ENCODE measurements around the gene OTOA.
"Not testable (repeated sequence)": the region's sequence is repeated elsewhere in the genome, so short reads cannot be mapped to it uniquely, and the experiment has no call there.

The OTOA gene

GRCh38 chr16:21684199-21684598 lies 20.4 kb downstream of the OTOA start:
- Histone ChIP-seq H3K9ac (ENCODE audit: low read length) (no peak overlapping the region), H3K4me3 (ENCODE audit: low read depth, low read length, poor library complexity, severe bottlenecking) (no peak overlapping the region), H3K27ac (ENCODE audit: low read depth, low read length, poor library complexity, severe bottlenecking) (no peak overlapping the region), H3K27me3 (ENCODE audit: insufficient read depth, low read length) (no peaks in the 10 kb centered on the region), H2AFZ (ENCODE audit: low read length) (no peak overlapping the region), H3K9me3 (ENCODE audit: low read length) (no peaks in the 10 kb centered on the region), H3K9me2 (ENCODE audit: low read depth, low read length) (no peaks in the 10 kb centered on the region), H3K4me1 (ENCODE audit: insufficient read depth, low read length, severe bottlenecking) (no peaks in the 10 kb centered on the region), H3K36me3 (ENCODE audit: insufficient read depth, low read length) (no peaks in the 10 kb centered on the region), H3K79me2 (ENCODE audit: insufficient read depth, low read length) (no peaks in the 10 kb centered on the region), H4K20me1 (ENCODE audit: insufficient read depth, low read length) (no peaks in the 10 kb centered on the region), H3K4me2 (ENCODE audit: low read length) (no peak overlapping the region), H3F3A (ENCODE audit: insufficient read depth, low read length) (no peaks in the 10 kb centered on the region)
- TF ChIP-seq CTCF (IDR thresholded peaks at IDR 0.05; ENCODE audit: low read length) (peak; percentile 88), EZH2 (IDR thresholded peaks at IDR 0.05; ENCODE audit: borderline replicate concordance, low read length) (no peak)

- H3K27me3 ChIP-seq (ENCODE audit: insufficient read depth, low read length) = no peaks in the 10 kb centered on the region
- H3K9ac ChIP-seq (ENCODE audit: low read length) = no peak overlapping the region
- no peak overlapping the region for H2AFZ ChIP-seq (ENCODE audit: low read length)
- no peaks in the 10 kb centered on the region for H3F3A ChIP-seq (ENCODE audit: insufficient read depth, low read length)
- H3K4me2 ChIP-seq (ENCODE audit: low read length) = no peak overlapping the region
- H3K4me1 ChIP-seq (ENCODE audit: insufficient read depth, low read length, severe bottlenecking) = no peaks in the 10 kb centered on the region
- H4K20me1 ChIP-seq (ENCODE audit: insufficient read depth, low read length) = no peaks in the 10 kb centered on the region
- no peaks in the 10 kb centered on the region for H3K9me3 ChIP-seq (ENCODE audit: low read length)
- no peak overlapping the region for H3K27ac ChIP-seq (ENCODE audit: low read depth, low read length, poor library complexity, severe bottlenecking)
- H3K9me2 ChIP-seq (ENCODE audit: low read depth, low read length) = no peaks in the 10 kb centered on the region
- H3K4me3 ChIP-seq (ENCODE audit: low read depth, low read length, poor library complexity, severe bottlenecking) = no peak overlapping the region
- H3K79me2 ChIP-seq (ENCODE audit: insufficient read depth, low read length) = no peaks in the 10 kb centered on the region
- no peak for TF ChIP-seq CTCF (IDR thresholded peaks at IDR 0.05; ENCODE audit: low read length)
- H3K36me3 ChIP-seq (ENCODE audit: insufficient read depth, low read length) = no peaks in the 10 kb centered on the region
Observed at GRCh38 chr16:21685034-21685455, 21.3 kb downstream of the OTOA start.

DNA sequence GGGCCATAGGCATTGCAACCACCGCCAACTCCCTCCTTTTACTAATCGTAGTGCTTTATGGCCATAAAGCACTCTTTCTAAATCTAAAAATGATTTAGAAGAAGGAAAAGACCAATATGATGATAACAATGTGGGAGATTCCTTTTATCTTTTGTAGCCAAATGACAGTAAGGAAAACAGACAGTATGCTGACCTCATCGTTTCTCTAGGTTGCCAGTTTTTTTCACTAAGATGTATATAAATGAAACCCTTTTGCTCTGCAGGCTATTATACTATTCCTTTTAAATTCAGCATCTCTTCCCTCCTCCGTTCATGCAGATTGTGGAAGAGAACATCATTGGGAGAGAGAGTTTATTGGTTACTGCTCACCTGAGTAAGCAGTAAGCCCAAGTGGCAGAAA lies 25.3 kb downstream of the OTOA start:
- Histone ChIP-seq H3K4me3 (ENCODE audit: low read depth, low read length, poor library complexity, severe bottlenecking) (no peak overlapping the region), H3K4me1 (ENCODE audit: insufficient read depth, low read length, severe bottlenecking) (no peaks in the 10 kb centered on the region), H3F3A (ENCODE audit: insufficient read depth, low read length) (no peaks in the 10 kb centered on the region), H3K4me2 (ENCODE audit: low read length) (no peak overlapping the region), H3K27me3 (ENCODE audit: insufficient read depth, low read length) (peaks cover 4% of the 10 kb centered on the region; the same call in 1 of the 2 replicates), H3K9ac (ENCODE audit: low read length) (no peak overlapping the region), H3K9me3 (ENCODE audit: low read length) (no peaks in the 10 kb centered on the region), H3K79me2 (ENCODE audit: insufficient read depth, low read length) (no peaks in the 10 kb centered on the region), H4K20me1 (ENCODE audit: insufficient read depth, low read length) (no peaks in the 10 kb centered on the region), H3K27ac (ENCODE audit: low read depth, low read length, poor library complexity, severe bottlenecking) (no peak overlapping the region), H2AFZ (ENCODE audit: low read length) (no peak overlapping the region), H3K9me2 (ENCODE audit: low read depth, low read length) (no peaks in the 10 kb centered on the region), H3K36me3 (ENCODE audit: insufficient read depth, low read length) (no peaks in the 10 kb centered on the region)
- TF ChIP-seq EZH2 (IDR thresholded peaks at IDR 0.05; ENCODE audit: borderline replicate concordance, low read length) (no peak), CTCF (IDR thresholded peaks at IDR 0.05; ENCODE audit: low read length) (no peak)

DNA sequence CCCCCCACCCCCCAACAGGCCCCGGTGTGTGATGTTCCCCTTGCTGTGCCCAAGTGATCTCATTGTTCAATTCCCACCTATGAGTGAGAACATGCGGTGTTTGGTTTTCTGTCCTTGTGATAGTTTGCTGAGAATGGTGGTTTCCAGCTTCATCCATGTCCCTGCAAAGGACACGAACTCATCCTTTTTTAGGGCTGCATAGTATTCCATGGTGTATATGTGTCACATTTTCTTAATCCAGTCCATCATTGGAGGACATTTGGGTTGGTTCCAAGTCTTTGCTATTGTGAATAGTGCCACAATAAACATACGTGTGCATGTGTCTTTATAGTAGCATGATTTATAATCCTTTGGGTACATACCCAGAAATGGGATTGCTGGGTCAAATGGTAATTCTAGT lies 27.2 kb downstream of the OTOA start:
- not testable (repeated sequence) for H3K9me3 ChIP-seq (ENCODE audit: low read length); H3K9me2 ChIP-seq (ENCODE audit: low read depth, low read length); H3K79me2 ChIP-seq (ENCODE audit: insufficient read depth, low read length); H4K20me1 ChIP-seq (ENCODE audit: insufficient read depth, low read length); H3K27me3 ChIP-seq (ENCODE audit: insufficient read depth, low read length); H3K4me2 ChIP-seq (ENCODE audit: low read length); H3F3A ChIP-seq (ENCODE audit: insufficient read depth, low read length); H2AFZ ChIP-seq (ENCODE audit: low read length); H3K4me1 ChIP-seq (ENCODE audit: insufficient read depth, low read length, severe bottlenecking); H3K9ac ChIP-seq (ENCODE audit: low read length); H3K27ac ChIP-seq (ENCODE audit: low read depth, low read length, poor library complexity, severe bottlenecking); H3K36me3 ChIP-seq (ENCODE audit: insufficient read depth, low read length); H3K4me3 ChIP-seq (ENCODE audit: low read depth, low read length, poor library complexity, severe bottlenecking)

Data from OCI-LY1 (cell line).